Activated CD8-positive, alpha-beta T cell treated with anti-CD3 and anti-CD28 coated beads, Interleukin-2, amount 10 ng/mL, durations not matched to agents 7 days and 5 days (primary cell): ENCODE results near the gene PNCK. TPM values are rescaled to one million over a fixed set of nuclear protein-coding genes. Genes with fewer than 3 reads are reported as not detected.

Experiments
- ATAC-seq: fragments of 150-1000 bp; cut with Tn5 transposase; one replicate; pipeline ENCODE4 v1.10.0; 2021; ENCODE audit warnings: moderate library complexity
- CTCF ChIA-PET: fragments of 350-600 bp; sonication (Branson Sonifier 250); formaldehyde crosslinking; loops from one replicate; lab custom pipeline; 2021; ENCODE audit warnings: antibody characterized with exemption; lab: Charles Lee
- POLR2A ChIA-PET: fragments of 350-600 bp; sonication (Branson Sonifier 250); formaldehyde crosslinking; loops from one replicate; lab custom pipeline; 2021; ENCODE audit warnings: antibody characterized with exemption; lab: Charles Lee
- DNase-seq: peaks from one replicate; pipeline ENCODE4 v3.0.0-alpha.2; 2020
- H3K27ac Mint-ChIP-seq: one replicate; pipeline ENCODE4 v1.8.0; 2021; ENCODE audit warnings: mild to moderate bottlenecking, mixed read lengths
- H3K27me3 Mint-ChIP-seq: one replicate; pipeline ENCODE4 v1.8.0; 2021; ENCODE audit warnings: low read depth, mixed read lengths
- H3K36me3 Mint-ChIP-seq: one replicate; pipeline ENCODE4 v1.8.0; 2021; ENCODE audit warnings: low read depth, mixed read lengths
- H3K4me1 Mint-ChIP-seq: one replicate; pipeline ENCODE4 v1.8.0; 2021; ENCODE audit warnings: low read depth, mixed read lengths
- H3K4me3 Mint-ChIP-seq: one replicate; pipeline ENCODE4 v1.8.0; 2021; ENCODE audit warnings: mild to moderate bottlenecking, mixed read lengths
- H3K9me3 Mint-ChIP-seq: one replicate; pipeline ENCODE4 v1.8.0; 2022; ENCODE audit warnings: mixed read lengths; ENCODE audit not compliant: insufficient read depth
- total RNA-seq, 2 experiments: library from RNA; stranded (reverse); gene quantifications; one replicate each; pipeline ENCODE4 v1.2.3, GENCODE V29; 2021

Gene PNCK
- total RNA-seq, 2 experiments from 2014 or later, result 0.16 to 0.58 TPM

DNA sequence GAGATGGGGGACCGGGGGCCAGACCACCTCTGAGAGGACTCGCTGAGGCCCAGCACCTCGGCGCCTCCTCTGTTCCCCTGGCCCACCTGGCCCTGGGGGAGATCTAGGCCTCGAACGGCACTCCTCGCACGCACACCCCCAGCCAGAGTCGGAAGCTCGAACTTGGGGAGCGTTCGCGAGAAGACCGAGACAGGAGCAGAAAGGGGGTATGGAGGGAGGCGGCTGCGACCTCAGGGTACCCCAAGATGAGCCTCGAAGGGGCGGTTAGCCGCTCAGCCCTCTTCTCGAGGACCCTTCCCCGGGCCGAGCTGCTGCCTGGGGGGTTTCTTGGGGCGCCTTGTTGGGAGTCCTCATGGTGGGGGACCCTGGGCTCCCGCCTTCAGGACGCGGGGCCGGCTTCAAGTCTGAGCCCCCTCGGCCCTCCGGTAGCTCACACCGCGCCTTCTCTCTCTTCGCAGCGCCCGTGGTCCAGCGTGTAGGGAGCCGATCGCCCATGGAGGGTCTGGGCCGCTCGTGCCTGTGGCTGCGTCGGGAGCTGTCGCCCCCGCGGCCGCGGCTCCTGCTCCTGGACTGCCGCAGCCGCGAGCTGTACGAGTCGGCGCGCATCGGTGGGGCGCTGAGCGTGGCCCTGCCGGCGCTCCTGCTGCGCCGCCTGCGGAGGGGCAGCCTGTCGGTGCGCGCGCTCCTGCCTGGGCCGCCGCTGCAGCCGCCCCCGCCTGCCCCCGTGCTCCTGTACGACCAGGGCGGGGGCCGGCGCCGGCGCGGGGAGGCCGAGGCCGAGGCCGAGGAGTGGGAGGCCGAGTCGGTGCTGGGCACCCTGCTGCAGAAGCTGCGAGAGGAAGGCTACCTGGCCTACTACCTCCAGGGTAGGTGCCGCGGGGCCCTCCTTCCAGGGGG, 25.9 kb downstream of the PNCK start:
- Mint-ChIP-seq H3K36me3 (no peaks in the 10 kb centered on the region), H3K4me1 (peaks cover 3% of the 10 kb centered on the region), H3K27me3 (peaks cover 33% of the 10 kb centered on the region), H3K9me3 (no peaks in the 10 kb centered on the region), H3K4me3 (no peak overlapping the region), H3K27ac (no peak overlapping the region)
- POLR2A ChIA-PET, result no interaction called here
- no peak for DNase-seq
- no peak for ATAC-seq
- CTCF ChIA-PET, result interaction anchor here (1.0 to 3.4 kb wide), 7 partner anchors 14 to 615 kb away, joined by 4 to 16 read pairs (median 12); no protein-coding TSS in a partner anchor

DNA sequence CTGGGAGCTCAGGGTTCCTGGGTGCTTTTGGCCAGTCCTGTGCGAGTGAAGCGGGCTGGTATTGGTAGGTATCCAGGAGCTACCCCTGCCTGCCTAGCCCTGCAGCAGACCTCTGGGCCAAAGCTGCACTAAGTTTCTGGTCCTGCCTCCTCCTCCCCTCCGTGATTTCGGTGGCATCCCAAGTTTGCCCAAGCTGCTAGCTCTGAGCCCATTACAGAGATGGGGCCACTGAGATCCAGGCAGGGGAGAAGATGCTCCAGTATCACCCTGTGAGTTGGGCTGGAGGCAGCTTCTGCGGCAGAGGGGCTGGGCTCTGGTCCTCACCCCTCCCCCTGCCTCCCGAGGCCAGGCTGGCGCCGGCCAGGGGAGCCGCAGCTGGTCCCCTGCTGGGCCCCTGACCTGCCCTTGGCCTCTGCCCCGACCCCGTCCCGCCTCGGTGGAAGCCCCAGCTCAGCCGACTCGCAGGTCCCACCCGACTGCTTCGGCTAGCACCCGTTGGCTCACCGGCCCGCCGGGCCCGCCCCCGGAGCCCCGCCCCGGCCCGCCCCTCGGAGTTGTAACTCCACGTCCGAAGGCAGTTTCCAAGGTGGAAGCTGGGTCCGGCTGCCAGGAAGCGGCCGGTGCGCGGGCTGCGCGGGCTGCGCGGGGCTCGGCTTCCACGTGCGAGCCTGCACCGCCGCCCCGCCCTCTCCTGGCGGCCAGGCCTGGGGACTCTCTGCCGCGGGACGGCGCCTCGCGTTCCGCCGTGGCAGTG, 26.8 kb downstream of the PNCK start, which contains the start of gene DUSP9:
DUSP9 (plus strand) TSS at position 584 of the 754 bp plus-strand sequence. CDS start 751 bp downstream, outside the sequence.
- no peaks in the 10 kb centered on the region for H3K9me3 Mint-ChIP-seq
- ChIA-PET POLR2A (no interaction called here), CTCF (interaction anchor here (1.1 to 3.4 kb wide), 6 partner anchors 15 to 614 kb away, joined by 3 to 12 read pairs (median 4); no protein-coding TSS in a partner anchor)
- peaks cover 4% of the 10 kb centered on the region for H3K4me1 Mint-ChIP-seq
- H3K36me3 Mint-ChIP-seq, result no peaks in the 10 kb centered on the region
- DNase-seq (no peak), ATAC-seq (peak; percentile 42)
- no peak within 1 kb of the TSS for H3K4me3 Mint-ChIP-seq
- peaks cover 35% of the 10 kb centered on the region for H3K27me3 Mint-ChIP-seq
- H3K27ac Mint-ChIP-seq, result no peak within 1 kb of the TSS

DNA sequence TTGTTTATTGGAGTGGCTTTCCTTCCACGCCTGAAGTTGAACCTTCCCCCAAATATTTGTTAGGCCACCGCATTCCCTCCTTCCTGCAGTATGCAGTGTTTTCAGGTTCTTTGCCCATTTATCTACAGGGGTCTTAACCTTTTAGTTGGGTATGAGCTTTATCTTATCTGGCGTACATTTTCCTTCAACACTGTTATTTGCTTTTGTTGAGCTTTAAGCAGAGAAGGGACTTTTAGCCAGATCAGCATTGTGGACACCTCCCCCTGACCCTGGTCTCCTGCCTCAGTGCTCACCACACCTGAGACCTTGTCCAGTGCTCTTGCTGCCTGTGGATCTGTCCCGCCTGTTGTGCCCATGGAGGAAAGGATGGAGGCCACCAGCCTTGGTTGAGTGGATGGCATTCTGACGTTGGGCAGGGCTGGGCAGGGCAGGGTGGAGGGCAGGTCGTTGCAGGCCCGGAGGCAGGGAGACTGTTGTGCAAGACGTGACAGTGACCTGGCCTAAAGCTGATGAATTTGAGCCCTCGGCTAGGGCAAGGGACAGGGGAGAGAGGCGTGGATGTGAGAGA, 27.6 kb downstream of the PNCK start:
- CTCF ChIA-PET, result interaction anchor here (1.1 to 1.5 kb wide), 4 partner anchors 16 to 78 kb away, joined by 3 to 4 read pairs (median 4); no protein-coding TSS in a partner anchor

DNA sequence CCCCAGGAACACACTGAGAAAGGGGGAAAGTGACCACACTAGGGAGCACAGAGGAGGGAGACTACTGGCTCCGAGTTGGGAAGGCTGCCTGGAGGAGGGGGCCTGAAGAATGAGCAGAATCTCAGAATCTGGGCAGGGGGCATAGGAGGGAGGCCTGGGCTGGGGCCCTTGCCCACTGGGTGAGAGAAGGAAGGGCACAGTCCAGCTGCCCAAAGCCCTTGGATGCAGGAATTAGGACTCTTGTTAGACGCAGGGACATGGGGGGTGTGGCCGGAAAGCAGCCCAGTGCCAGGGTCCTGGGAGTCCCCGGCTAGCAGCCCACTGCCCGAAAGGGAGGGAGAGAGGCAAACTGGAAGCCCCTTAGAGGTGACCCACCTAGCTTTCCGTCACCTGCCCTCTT, 28.5 kb downstream of the PNCK start:
- H3K36me3 Mint-ChIP-seq, result no peaks in the 10 kb centered on the region
- DNase-seq, result no peak
- POLR2A ChIA-PET, result interaction anchor here (1.0 kb wide), 1 partner anchor 90 kb away, joined by 3 read pairs; no protein-coding TSS in a partner anchor
- no peak overlapping the region for H3K4me3 Mint-ChIP-seq
- no peaks in the 10 kb centered on the region for H3K9me3 Mint-ChIP-seq
- no peak overlapping the region for H3K27ac Mint-ChIP-seq
- CTCF ChIA-PET, result interaction anchor here (1.0 to 1.5 kb wide), 4 partner anchors 18 to 44 kb away, joined by 3 to 4 read pairs (median 4); no protein-coding TSS in a partner anchor
- peaks cover 46% of the 10 kb centered on the region for H3K27me3 Mint-ChIP-seq
- ATAC-seq, result no peak
- peaks cover 8% of the 10 kb centered on the region for H3K4me1 Mint-ChIP-seq

More for the DNA sequence above, 27.6 kb downstream of the PNCK start:
- peaks cover 8% of the 10 kb centered on the region for H3K4me1 Mint-ChIP-seq
- no peak for ATAC-seq
- peaks cover 42% of the 10 kb centered on the region for H3K27me3 Mint-ChIP-seq
- no peaks in the 10 kb centered on the region for H3K36me3 Mint-ChIP-seq
- POLR2A ChIA-PET, result no interaction called here
- no peak overlapping the region for H3K4me3 Mint-ChIP-seq
- H3K9me3 Mint-ChIP-seq, result no peaks in the 10 kb centered on the region
- no peak for DNase-seq
- H3K27ac Mint-ChIP-seq, result no peak overlapping the region

DNA sequence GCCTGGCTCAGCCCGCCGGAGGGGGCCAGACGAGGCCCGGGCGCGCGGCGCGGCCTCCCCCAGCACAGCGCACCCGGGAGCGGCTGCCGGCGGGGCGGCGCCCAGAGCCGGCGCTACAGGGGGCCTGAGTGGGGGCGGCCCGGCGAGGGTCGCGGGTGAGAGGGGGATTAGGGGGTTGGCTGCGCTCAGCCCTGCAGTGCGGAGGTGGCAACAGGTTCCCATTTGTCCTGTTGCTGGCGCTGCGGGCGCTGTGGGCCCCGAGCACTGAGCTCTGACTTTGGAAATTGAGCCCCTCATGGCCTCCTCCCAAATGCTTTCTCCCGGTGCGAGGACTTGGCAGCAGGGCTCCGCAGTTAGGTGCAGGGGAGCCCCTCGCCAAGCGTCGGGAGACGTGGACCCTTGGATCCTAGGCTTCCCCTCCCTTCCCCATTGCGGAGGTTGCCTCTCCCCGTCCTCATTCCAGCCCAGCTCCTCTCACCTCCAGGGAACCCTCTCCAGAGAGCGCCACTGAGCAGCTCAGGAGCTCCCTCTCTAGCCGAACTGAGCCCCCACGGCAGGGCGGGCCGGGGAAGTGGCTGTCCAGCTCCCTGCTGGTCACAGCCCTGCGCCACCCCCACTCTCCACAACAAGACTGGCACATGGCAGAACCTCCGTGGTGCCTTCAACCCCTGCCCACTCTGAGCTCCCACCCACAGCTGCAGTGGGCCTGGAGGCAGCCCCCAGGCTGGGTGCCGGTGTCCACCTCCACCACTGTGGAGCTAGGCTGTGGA, 29.1 kb downstream of the PNCK start:
- ChIA-PET POLR2A (interaction anchor here (0.5 to 1.0 kb wide), 2 partner anchors 36 to 90 kb away, joined by 3 read pairs; no protein-coding TSS in a partner anchor), CTCF (interaction anchor here (0.7 to 1.5 kb wide), 7 partner anchors 14 to 44 kb away, joined by 3 to 6 read pairs (median 4); no protein-coding TSS in a partner anchor)
- H3K9me3 Mint-ChIP-seq, result no peaks in the 10 kb centered on the region
- H3K4me3 Mint-ChIP-seq, result no peak overlapping the region
- no peak for DNase-seq
- ATAC-seq, result no peak
- H3K27me3 Mint-ChIP-seq, result peaks cover 46% of the 10 kb centered on the region
- peaks cover 8% of the 10 kb centered on the region for H3K4me1 Mint-ChIP-seq
- no peak overlapping the region for H3K27ac Mint-ChIP-seq
- H3K36me3 Mint-ChIP-seq, result no peaks in the 10 kb centered on the region

DNA sequence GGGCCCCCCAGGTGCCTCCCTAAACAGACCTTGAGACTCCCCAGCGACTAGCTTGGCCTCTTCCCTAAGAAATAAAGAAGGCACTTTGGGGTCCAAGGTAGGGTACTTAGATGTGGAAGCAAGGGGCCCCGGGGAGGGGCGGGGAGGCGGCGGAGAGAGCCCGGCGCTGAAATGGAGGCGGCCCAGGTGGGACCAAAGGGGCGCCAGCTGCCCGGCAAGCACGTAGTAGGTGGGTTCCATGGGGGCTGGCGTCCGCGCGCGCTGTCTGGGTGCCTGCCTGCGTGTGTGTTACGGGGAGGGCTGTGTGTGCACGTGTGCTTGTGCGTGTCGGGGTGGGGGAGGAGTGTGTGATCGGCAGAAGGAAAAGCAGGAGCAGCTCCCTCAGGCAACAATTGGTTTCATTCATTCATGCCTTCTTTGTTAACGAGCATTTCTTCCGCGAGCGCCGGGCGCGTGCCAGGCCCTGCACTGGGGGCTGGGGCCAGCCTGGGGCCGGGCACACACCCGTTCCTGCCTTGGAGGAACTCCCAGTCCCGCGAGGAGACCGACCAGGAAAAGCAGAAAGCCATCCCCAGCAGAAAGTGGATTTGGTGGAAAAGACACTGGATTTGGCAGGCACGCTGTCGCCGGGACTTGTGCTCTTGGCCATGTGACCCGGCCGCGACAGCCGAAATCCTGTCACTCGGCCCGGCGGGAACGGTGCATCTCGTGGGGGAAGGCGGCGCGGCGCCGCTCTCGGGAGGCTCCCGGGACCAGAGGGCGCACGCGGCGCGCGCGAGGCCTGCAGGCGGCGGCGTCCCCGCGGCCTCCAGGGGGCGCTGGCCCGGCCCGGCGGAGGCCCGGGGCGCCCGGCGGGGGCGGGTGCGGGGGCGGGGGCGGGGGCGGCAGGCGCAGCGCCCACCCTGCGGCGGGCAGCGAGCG, 29.9 kb downstream of the PNCK start:
- DNase-seq, result no peak
- ChIA-PET POLR2A (no interaction called here), CTCF (interaction anchor here (1.0 to 1.5 kb wide), 3 partner anchors 24 to 39 kb away, joined by 3 to 6 read pairs (median 4); no protein-coding TSS in a partner anchor)
- peaks cover 46% of the 10 kb centered on the region for H3K27me3 Mint-ChIP-seq
- no peak overlapping the region for H3K27ac Mint-ChIP-seq
- no peaks in the 10 kb centered on the region for H3K36me3 Mint-ChIP-seq
- H3K4me1 Mint-ChIP-seq, result peaks cover 8% of the 10 kb centered on the region
- no peak overlapping the region for H3K4me3 Mint-ChIP-seq
- peak; percentile 42 for ATAC-seq
- no peaks in the 10 kb centered on the region for H3K9me3 Mint-ChIP-seq

DNA sequence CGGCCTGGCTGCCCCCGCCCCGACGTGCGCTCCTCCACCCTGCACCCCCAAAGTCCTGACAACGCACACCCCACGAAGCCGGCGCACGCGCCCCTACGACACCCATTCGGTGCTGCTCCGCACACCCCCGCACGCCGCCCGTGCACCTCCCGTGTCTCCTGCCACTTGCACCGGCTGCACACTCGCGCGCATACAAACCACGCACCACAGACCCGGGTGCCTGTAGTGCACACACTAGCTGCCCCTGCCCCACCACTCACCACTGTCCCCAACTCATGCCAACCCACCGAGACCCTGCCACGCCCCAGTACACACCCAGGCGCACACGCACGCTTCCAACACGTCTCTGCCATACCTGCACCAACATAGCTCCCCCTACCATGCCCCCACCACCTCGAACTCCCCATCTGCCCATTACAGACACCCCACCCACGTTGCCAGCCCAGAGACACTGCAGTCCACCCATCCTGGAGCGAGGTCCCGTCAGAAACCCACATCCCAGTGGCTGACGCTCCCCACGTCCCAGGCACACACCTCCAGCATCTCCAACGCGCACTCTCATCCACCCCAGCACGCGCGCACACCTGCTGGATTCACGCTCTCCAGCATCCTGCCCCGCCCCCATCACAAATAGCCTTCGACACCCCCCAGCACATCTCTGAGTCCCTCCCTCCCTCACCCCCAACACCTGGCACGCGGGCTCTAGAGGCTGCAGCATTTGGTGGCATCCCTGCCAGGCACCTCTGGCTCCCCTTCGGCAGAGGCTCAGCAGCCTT, 30.8 kb downstream of the PNCK start:
- H3K4me1 Mint-ChIP-seq, result peaks cover 8% of the 10 kb centered on the region
- no peak overlapping the region for H3K4me3 Mint-ChIP-seq
- DNase-seq (no peak), ATAC-seq (no peak)
- no peaks in the 10 kb centered on the region for H3K36me3 Mint-ChIP-seq
- peaks cover 43% of the 10 kb centered on the region for H3K27me3 Mint-ChIP-seq
- no peaks in the 10 kb centered on the region for H3K9me3 Mint-ChIP-seq
- ChIA-PET CTCF (interaction anchor here (1.0 kb wide), 1 partner anchor 39 kb away, joined by 3 read pairs; no protein-coding TSS in a partner anchor), POLR2A (no interaction called here)
- no peak overlapping the region for H3K27ac Mint-ChIP-seq

DNA sequence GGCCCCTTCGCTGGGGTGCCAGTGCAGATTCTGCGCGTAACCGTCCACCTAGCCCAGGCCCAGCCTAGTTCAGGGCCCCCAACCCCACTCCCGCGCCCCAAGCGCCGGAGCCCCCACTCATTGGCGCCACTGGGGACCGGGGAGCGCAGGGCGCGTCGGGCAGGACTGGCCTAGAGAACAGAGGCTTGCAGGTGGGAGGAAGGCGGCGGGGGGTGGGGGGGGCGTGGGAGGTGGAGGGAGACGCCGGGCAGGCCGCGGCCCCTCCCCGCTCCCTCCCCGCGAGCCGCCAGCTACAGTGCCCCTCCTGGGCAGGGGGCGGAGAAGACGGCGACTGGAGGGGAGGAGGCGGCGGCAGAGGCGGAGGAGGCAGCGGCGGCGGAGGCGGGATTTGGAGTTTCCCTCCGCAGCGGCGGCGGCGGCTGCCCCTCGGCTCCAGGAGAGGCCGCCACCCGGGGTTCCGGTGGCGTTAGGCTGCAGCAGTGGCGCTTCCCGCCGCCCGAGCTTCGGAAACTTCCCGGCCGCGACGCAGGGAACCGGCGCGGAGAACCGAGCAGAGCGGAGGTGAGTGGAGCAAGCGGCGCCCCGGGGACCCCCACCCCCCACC, 31.5 kb downstream of the PNCK start:
- POLR2A ChIA-PET, result no interaction called here
- H3K27me3 Mint-ChIP-seq, result peaks cover 43% of the 10 kb centered on the region
- H3K4me1 Mint-ChIP-seq, result peaks cover 8% of the 10 kb centered on the region
- CTCF ChIA-PET, result no interaction called here
- no peaks in the 10 kb centered on the region for H3K9me3 Mint-ChIP-seq
- DNase-seq, result no peak
- H3K27ac Mint-ChIP-seq, result no peak overlapping the region
- H3K36me3 Mint-ChIP-seq, result no peaks in the 10 kb centered on the region
- no peak for ATAC-seq
- no peak overlapping the region for H3K4me3 Mint-ChIP-seq

DNA sequence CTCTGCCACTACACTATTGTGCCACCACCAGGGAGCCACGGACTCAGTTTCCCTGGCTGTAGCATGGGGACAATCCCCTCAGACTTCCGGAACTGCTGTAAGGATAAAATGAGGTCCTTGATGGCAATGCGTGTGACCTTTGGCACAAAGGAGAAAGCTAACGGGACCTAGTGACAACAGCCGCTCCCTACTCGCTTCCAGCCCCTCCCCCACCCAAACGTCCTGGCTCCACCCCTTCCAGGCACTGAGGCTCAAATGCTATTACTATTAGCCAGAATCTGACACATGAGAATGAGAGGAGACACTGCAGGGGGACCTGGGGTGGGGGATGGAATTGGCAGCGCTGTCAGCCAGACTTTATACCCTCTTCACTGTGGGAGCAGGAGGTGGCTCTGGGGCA, 32.0 kb downstream of the PNCK start:
- H3K27ac Mint-ChIP-seq, result no peak overlapping the region
- DNase-seq (no peak), ATAC-seq (no peak)
- H3K27me3 Mint-ChIP-seq, result peaks cover 43% of the 10 kb centered on the region
- ChIA-PET POLR2A (no interaction called here), CTCF (no interaction called here)
- no peak overlapping the region for H3K4me3 Mint-ChIP-seq
- H3K4me1 Mint-ChIP-seq, result peaks cover 8% of the 10 kb centered on the region
- no peaks in the 10 kb centered on the region for H3K9me3 Mint-ChIP-seq
- H3K36me3 Mint-ChIP-seq, result no peaks in the 10 kb centered on the region
